Breast epithelium (tissue), 4 donors: Measurements from ENCODE around the gene CCDC54. TPM values are rescaled to one million over a fixed set of nuclear protein-coding genes. Genes with fewer than 3 reads are reported as not detected.

Experiments
- DNase-seq, 2 donors: peaks; one replicate each; pipeline ENCODE4 v3.0.0-alpha.2; 2019; ENCODE audit warnings: low spot score in 2 of 2
- H3K27ac ChIP-seq, 2 donors: fragments of 200-600 bp; sonication (generic) in 1 of 2; one replicate each; pipeline ENCODE4 v1.5.1; 2016 to 2019; ENCODE audit warnings: mild to moderate bottlenecking in 1 of 2
- H3K27me3 ChIP-seq, 2 donors: fragments of 200-600 bp; sonication (generic) in 1 of 2; one replicate each; pipeline versions ENCODE4 v1.5.1 to v1.6.0; 2017 to 2019; ENCODE audit warnings: control low read depth in 1 of 2, mild to moderate bottlenecking in 1 of 2
- H3K36me3 ChIP-seq: fragments of 200-600 bp; one replicate; pipeline ENCODE4 v1.5.1; 2019
- H3K4me1 ChIP-seq, 2 donors: fragments of 200-600 bp; sonication (generic); one replicate each; pipeline ENCODE4 v1.5.1; 2016 to 2019; ENCODE audit warnings: control low read depth in 1 of 2
- H3K4me3 ChIP-seq, 3 donors: fragments of 200-600 bp; sonication (generic); 1 replicate in 2 of 3; 2 replicates in 1 of 3; pipeline ENCODE4 v1.5.1; 2016 to 2019; ENCODE audit warnings: mild to moderate bottlenecking in 3 of 3, moderate library complexity in 2 of 3
- H3K9me3 ChIP-seq, 2 donors: fragments of 200-600 bp; sonication (generic) in 1 of 2; one replicate each; pipeline ENCODE4 v1.5.1; 2016 to 2019; ENCODE audit warnings: control low read depth in 1 of 2
- CTCF ChIP-seq, 3 donors: fragments of 450-650 bp; IDR thresholded peaks; one replicate each; pipeline ENCODE4 v1.5.1; 2016 to 2017; ENCODE audit warnings: antibody characterized with exemption in 3 of 3, mild to moderate bottlenecking in 3 of 3, moderate library complexity in 3 of 3
- POLR2A ChIP-seq: fragments of 450-650 bp; IDR thresholded peaks from one replicate; pipeline ENCODE4 v1.6.1; 2016; ENCODE audit warnings: antibody characterized with exemption, mild to moderate bottlenecking, moderate library complexity
- POLR2AphosphoS5 ChIP-seq, 3 donors: sonication (generic); formaldehyde crosslinking; IDR thresholded peaks; one replicate each; pipeline ENCODE4 v1.6.1; 2017; ENCODE audit warnings: antibody characterized with exemption in 3 of 3
- intact Hi-C: fragments of 100-400 bp; cut with DNase I; formaldehyde crosslinking; loops from one replicate; pipeline ENCODE4 v1.15.1; 2023; ENCODE audit warnings: low total_unique reads
- total RNA-seq, 3 donors: library from RNA; depleted of rRNA; stranded (reverse); fragments of >200 nt; gene quantifications; one replicate each; pipeline ENCODE4 v1.1.0, GENCODE V29; 2016

The CCDC54 gene
- total RNA-seq, 3 donors from 2014 or later, result 0.33 TPM; not detected in 2

GRCh38 chr3:107401301-107401700 lies 24.1 kb downstream of the CCDC54 start:
- Histone ChIP-seq H3K4me1 (no peaks in the 10 kb centered on the region), H3K4me3 (no peak overlapping the region), H3K36me3 (no peaks in the 10 kb centered on the region), H3K27ac (no peak overlapping the region), H3K9me3 (no peaks in the 10 kb centered on the region), H3K27me3 (no peaks in the 10 kb centered on the region)
- intact Hi-C loops, result loop anchor here (10.0 kb wide), 1 partner anchor 1966 kb away; no protein-coding TSS in a partner anchor
- DNase-seq, result no peak
- TF ChIP-seq CTCF (IDR thresholded peaks at IDR 0.05), result no peak
- no peak for TF ChIP-seq POLR2A
- TF ChIP-seq POLR2AphosphoS5 (IDR thresholded peaks at IDR 0.05), result no peak

- TF ChIP-seq CTCF (IDR thresholded peaks at IDR 0.05) (no peak), POLR2A (no peak), POLR2AphosphoS5 (IDR thresholded peaks at IDR 0.05) (no peak)
- no peaks in the 10 kb centered on the region for H3K27me3 ChIP-seq
- no peak for DNase-seq
- intact Hi-C loops, result loop anchor here (10.0 kb wide), 1 partner anchor 1967 kb away; no protein-coding TSS in a partner anchor
- H3K36me3 ChIP-seq, result no peaks in the 10 kb centered on the region
- H3K4me3 ChIP-seq, result no peak overlapping the region
- H3K4me1 ChIP-seq, result no peaks in the 10 kb centered on the region
- no peaks in the 10 kb centered on the region for H3K9me3 ChIP-seq
- H3K27ac ChIP-seq, result no peak overlapping the region
These were observed 25.0 kb downstream of the CCDC54 start for GRCh38 chr3:107402214-107402613.

- Histone ChIP-seq H3K4me1 (no peaks in the 10 kb centered on the region), H3K27ac (no peak overlapping the region), H3K36me3 (no peaks in the 10 kb centered on the region), H3K9me3 (peaks cover 7 to 10% of the 10 kb centered on the region in 2 donors), H3K4me3 (no peak overlapping the region), H3K27me3 (no peaks in the 10 kb centered on the region)
- DNase-seq, result no peak
- TF ChIP-seq CTCF (IDR thresholded peaks at IDR 0.05), result no peak
- no peak for TF ChIP-seq POLR2A
- no peak for TF ChIP-seq POLR2AphosphoS5 (IDR thresholded peaks at IDR 0.05)
- intact Hi-C loops, result loop anchor here (10.0 kb wide), 1 partner anchor 1970 kb away; no protein-coding TSS in a partner anchor
These were observed 27.7 kb downstream of the CCDC54 start for GRCh38 chr3:107404727-107405469.

GRCh38 chr3:107407355-107407754 lies 30.1 kb downstream of the CCDC54 start:
- H3K4me3 ChIP-seq, result no peak overlapping the region
- H3K27me3 ChIP-seq, result no peaks in the 10 kb centered on the region
- intact Hi-C loops, result loop anchor here (10.0 kb wide), 1 partner anchor 1973 kb away; no protein-coding TSS in a partner anchor
- no peaks in the 10 kb centered on the region for H3K4me1 ChIP-seq
- TF ChIP-seq POLR2A (no peak), POLR2AphosphoS5 (IDR thresholded peaks at IDR 0.05) (no peak), CTCF (IDR thresholded peaks at IDR 0.05) (no peak)
- no peaks in the 10 kb centered on the region for H3K36me3 ChIP-seq
- DNase-seq, result no peak
- peaks cover 7 to 13% of the 10 kb centered on the region in 2 donors for H3K9me3 ChIP-seq
- H3K27ac ChIP-seq, result no peak overlapping the region

GRCh38 chr3:107408513-107408912 lies 31.3 kb downstream of the CCDC54 start:
- TF ChIP-seq POLR2A (no peak), POLR2AphosphoS5 (IDR thresholded peaks at IDR 0.05) (no peak), CTCF (IDR thresholded peaks at IDR 0.05) (no peak)
- no peak for DNase-seq
- Histone ChIP-seq H3K4me1 (no peaks in the 10 kb centered on the region), H3K27ac (no peak overlapping the region), H3K4me3 (no peak overlapping the region), H3K36me3 (no peaks in the 10 kb centered on the region), H3K27me3 (no peaks in the 10 kb centered on the region), H3K9me3 (peaks cover 7 to 13% of the 10 kb centered on the region in 2 donors)
- intact Hi-C loops, result loop anchor here (10.0 kb wide), 1 partner anchor 1974 kb away; no protein-coding TSS in a partner anchor
